Osteocyte (in vitro differentiated cells): ENCODE measurements around the gene MYOD1. TPM values are rescaled to one million over a fixed set of nuclear protein-coding genes. Genes with fewer than 3 reads are reported as not detected.
A peak's percentile ranks its signal among the peaks of the same experiment; 100 is the strongest.

Experiments
- DNase-seq: peaks from one replicate; pipeline ENCODE4 v3.0.0; 2021; ENCODE audit warnings: mixed read lengths; ENCODE audit not compliant: unreplicated experiment; ENCODE audit errors: extremely low spot score
- H3K27ac Mint-ChIP-seq: one replicate; pipeline ENCODE4 v1.8.0; 2021; ENCODE audit warnings: mild to moderate bottlenecking, mixed read lengths; ENCODE audit not compliant: unreplicated experiment
- H3K27me3 Mint-ChIP-seq: one replicate; pipeline ENCODE4 v1.8.0; 2021; ENCODE audit warnings: mixed read lengths; ENCODE audit not compliant: unreplicated experiment
- H3K36me3 Mint-ChIP-seq: one replicate; pipeline ENCODE4 v1.8.0; 2021; ENCODE audit warnings: mixed read lengths; ENCODE audit not compliant: unreplicated experiment
- H3K4me1 Mint-ChIP-seq: one replicate; pipeline ENCODE4 v1.8.0; 2021; ENCODE audit warnings: mixed read lengths; ENCODE audit not compliant: unreplicated experiment
- H3K4me3 Mint-ChIP-seq: one replicate; pipeline ENCODE4 v1.8.0; 2021; ENCODE audit warnings: mild to moderate bottlenecking, moderate library complexity, mixed read lengths; ENCODE audit not compliant: unreplicated experiment
- H3K9me3 Mint-ChIP-seq: one replicate; pipeline ENCODE4 v1.8.0; 2021; ENCODE audit warnings: mixed read lengths; ENCODE audit not compliant: unreplicated experiment
- CTCF ChIP-seq: fragments of 200-600 bp; sonication (generic); IDR thresholded peaks from 2 replicates; pipeline ENCODE4 v1.5.0; 2021; ENCODE audit warnings: antibody characterized with exemption, mild to moderate bottlenecking, moderate library complexity
- total RNA-seq: library from RNA; stranded (reverse); gene quantifications from 2 replicates; pipeline ENCODE4 v1.2.1, GENCODE V29; 2021

Gene MYOD1
- total RNA-seq, 1 donor from 2014 or later: not detected

DNA sequence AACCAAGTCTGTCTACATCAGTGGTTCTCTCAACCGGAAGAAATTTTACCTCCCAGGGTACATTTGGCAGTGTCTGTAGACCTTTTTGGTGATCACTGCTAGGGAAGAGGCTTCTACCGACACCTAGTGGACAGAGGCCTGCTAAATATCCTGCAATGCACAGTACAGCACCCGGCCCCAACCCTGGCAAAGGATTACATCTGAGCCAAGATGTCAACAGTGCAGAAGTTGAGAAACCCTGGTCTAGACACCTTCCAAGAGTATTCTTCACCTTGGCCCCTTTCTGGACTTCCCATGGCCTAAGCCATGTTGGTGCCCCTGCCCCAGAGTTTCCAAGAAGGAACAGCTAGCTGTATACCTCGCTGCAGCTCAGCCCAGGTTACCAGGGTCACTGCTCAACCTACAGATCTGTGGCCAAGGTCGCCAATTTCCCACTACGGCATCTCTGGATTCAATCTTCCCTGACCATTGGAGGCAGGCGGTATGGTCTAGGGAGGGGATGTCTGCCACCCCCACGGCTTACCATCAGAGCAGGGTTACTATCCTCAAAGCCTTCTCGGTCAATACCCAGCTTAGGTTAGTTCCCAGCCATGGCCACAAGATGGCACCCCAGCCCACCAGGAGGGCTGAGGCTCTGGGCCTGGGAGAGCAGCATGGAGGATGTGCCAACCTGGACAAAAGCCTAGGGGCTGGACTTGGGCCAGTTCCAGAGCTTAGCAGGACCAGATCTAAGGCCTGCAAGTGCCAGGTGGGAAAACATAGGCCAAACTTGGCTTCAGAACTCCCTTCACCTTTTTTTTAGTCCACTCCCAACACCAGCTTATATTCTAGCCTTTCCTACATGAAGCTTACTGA lies 11.5 kb downstream of the MYOD1 start:
- Mint-ChIP-seq H3K36me3 (no peaks in the 10 kb centered on the region), H3K4me1 (peaks cover 5% of the 10 kb centered on the region), H3K9me3 (no peaks in the 10 kb centered on the region), H3K4me3 (no peak overlapping the region), H3K27me3 (peaks cover 39% of the 10 kb centered on the region), H3K27ac (no peak overlapping the region)
- DNase-seq: peak; percentile 92
- TF ChIP-seq CTCF: peak; percentile 85

DNA sequence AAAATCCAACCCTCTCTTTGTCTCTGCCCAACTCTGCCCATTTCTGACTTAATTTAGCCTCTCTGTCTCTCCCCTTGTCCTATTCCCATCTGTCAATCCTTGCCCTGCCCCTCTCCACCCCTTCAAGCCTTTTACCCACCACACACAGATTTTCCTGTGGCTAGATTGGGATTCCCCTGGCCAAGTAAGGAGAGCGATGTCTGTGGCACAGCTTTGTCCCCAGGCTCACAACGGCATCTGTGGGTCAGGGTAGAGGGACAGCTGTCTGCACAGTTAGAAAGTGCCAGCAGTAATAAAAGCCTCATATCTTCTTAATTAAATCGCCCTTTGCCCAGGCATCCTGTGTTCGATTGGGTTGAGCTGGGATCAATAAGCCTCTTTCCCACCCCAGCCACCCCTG lies 13.9 kb downstream of the MYOD1 start:
- Mint-ChIP-seq H3K4me3 (peak overlapping the region; percentile 60), H3K9me3 (no peaks in the 10 kb centered on the region), H3K27me3 (peaks cover 33% of the 10 kb centered on the region), H3K4me1 (peaks cover 7% of the 10 kb centered on the region), H3K36me3 (no peaks in the 10 kb centered on the region), H3K27ac (no peak overlapping the region)
- no peak for DNase-seq
- TF ChIP-seq CTCF: no peak

- Mint-ChIP-seq H3K27ac (no peak within 1 kb of the TSS), H3K4me1 (peaks cover 7% of the 10 kb centered on the region), H3K9me3 (no peaks in the 10 kb centered on the region), H3K36me3 (no peaks in the 10 kb centered on the region), H3K4me3 (peak within 1 kb of the TSS; percentile 67), H3K27me3 (peaks cover 21% of the 10 kb centered on the region)
- no peak for TF ChIP-seq CTCF
- no peak for DNase-seq
Measured at GRCh38 chr11:17734418-17734911, 15.1 kb downstream of the MYOD1 start, which contains the start of gene KCNC1. TSS of gene KCNC1 (plus strand) at chr11:17734781. CDS start at chr11:17736003, 1,222 bp downstream.

DNA sequence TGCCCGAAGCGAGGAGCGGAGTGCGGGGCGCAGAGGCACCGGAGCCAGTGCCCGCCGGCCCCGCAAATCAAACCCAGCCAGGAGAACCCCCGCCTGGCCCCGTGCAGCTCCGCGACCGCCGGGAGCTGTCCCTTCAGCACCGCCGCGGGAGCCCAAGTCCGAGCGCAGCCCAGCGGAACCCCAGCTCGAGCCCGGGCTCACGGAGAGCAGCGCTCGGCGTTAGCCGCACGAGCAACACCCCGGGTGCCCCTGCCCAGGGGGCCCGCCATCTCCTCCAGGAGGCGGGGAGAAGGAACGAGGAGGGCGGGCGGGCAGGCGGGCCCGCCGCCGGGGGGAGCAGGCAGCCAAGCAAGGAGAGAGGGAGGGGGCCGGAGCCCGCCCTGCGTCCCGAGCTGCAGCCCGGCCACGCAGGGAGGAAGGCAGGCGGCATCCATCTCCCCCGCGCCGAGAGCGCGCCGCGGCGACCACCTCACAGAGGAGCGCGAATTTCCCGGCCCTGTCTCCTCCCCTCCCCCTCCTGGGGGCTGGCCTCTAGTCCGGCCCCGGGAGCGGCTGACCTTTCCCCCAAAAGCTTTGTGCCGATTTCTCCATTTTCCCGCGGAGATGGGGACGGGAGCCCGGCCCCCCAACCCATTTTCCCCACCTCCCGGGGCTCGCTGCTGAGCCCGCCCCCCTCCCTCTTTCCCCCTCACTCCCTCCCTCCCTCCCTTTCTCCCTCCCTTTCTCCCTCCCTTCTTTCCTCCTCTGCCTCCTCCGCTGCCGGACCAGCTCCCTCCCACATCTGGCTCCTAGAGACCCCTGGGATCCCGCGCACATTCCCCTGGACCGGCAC lies 15.8 kb downstream of the MYOD1 start:
- H3K27ac Mint-ChIP-seq: no peak overlapping the region
- DNase-seq: peak; percentile 91
- H3K27me3 Mint-ChIP-seq: peaks cover 19% of the 10 kb centered on the region
- peaks cover 7% of the 10 kb centered on the region for H3K4me1 Mint-ChIP-seq
- H3K9me3 Mint-ChIP-seq: no peaks in the 10 kb centered on the region
- TF ChIP-seq CTCF: no peak
- H3K36me3 Mint-ChIP-seq: no peaks in the 10 kb centered on the region
- H3K4me3 Mint-ChIP-seq: peak overlapping the region; percentile 67
